Superior temporal gyrus (tissue), 1 donor: Measurements from ENCODE around the gene SLC47A1.

ENCODE experiments used
- DNase-seq: peaks from one replicate; pipeline ENCODE4 v3.0.0-alpha.2; 2016; ENCODE audit errors: extremely low spot score

SLC47A1 gene

DNA sequence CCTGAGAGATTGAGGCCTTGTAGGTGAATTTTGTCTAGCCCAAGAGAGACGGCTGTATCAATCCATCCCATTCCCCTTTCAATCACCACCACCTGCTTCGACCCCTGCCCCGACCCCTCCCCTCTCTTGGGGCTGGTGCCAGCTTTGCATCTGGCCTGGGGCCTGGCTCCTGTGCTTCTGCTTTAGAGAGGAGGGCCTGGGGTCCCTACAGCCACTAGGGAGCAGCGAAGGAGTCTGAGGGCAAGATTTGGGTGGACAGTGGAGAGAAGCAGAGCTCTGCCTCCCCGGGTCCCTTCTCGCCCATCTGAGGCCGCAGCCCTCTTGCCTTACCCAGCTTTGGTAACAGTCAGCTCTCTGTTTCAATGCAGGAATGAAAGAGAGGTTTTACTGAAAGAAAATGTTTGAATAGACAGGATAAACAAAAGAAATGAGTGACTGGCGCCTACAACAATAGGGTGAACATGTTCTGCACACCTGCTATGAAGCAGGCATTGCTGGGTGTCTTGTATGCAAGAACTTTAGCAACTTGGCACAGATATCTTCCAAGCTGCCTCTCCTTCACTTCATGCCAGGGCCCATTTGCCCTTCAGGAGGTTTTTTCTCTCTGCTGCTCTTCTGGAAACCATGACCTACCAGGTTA, 57.4 kb downstream of the SLC47A1 start:
- DNase-seq, result no peak

DNA sequence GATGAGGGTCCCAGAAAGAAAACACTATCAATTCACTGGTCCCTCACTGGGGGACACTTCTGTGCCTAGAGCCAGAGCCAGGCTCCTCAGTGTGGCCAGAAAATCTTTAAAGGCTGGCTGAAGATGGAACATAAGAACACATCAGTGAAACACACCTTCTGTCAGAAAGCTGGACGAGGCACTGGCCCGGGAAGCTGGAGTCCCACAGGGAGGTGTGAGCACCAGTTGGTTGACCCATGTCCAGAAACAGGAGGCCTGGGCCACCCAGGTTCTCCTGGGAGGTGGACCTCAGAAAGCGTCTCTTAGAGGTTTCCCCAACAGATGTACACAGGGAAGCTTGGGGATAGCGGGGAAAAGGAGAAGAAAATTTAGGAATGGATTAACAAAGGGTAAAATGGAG, 58.7 kb downstream of the SLC47A1 start:
- no peak for DNase-seq

DNA sequence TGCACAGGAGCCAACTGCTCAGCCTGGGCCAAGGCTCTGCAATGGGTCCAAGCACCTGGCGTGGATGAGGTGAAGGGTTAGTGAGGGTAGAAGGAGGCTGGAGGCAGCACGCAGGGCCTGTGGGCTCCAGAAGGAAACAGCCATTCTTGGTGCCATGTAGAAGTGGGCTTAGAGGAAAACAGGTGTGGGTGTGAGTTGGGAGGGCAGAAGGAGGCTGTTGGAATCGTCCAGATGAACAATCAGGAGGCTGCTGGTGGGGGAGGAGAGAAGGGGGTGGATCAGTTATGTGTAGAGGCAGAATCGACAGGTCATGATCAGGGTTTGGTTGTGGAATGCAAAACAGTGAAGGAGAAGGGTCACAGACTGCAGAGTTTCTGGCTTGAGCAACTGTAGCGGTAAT, 63.2 kb downstream of the SLC47A1 start:
- DNase-seq, result no peak

DNA sequence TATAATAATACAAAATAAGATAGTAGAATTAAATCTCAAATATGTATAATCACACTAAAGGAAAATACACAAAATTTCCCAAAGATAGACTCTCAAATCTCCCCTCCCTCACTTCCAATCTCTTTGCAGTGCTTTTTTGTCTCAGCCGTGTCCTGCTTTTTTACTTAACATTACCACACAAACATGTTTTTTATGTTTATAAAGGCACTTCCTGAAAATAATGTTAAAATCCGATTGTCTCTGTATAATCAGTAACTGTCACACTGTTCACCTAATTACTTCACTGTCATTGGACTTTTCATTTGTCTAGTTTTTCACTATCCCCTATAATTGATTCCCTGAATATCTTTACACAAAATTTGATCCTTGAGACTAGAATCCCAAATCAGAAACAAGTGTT, 76.7 kb downstream of the SLC47A1 start:
- DNase-seq, result no peak

DNA sequence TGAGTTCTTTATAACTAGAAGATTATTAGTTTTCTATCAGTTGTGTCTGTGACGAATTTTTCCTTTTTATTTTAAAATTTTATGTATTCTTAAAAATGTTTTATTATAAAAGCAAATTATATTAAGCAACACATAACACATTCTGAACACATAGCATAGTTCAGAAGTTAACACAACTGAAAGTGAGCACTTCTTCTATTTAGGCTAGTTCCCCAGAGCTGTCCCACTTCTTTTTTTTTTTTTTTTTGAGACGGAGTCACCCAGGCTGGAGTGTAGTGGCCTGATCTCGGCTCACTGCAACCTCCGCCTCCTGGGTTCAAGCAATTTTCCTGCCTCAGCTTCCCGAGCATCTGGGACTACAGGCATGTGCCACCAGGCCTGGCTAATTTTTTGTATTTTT, 77.2 kb downstream of the SLC47A1 start:
- no peak for DNase-seq

DNA sequence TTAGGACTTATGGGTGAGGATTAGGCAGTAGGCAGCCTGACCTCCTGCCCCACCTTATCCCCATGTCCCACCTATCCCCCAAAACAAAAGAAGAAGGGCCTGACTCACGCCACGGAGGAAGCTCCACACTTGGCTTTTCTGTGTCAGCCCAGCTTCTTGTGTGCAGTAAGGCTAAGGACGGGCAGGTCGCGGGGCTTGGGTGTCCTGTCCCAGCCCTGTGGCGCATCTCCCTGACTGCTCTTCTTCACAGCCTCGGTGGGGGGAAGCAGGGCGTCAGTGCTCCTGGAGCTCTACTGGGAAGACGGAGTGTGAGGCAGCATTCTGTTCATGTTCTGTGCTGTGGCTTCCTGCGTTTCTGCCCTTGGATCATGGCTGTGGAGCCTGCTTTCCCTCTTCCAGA, 80.3 kb downstream of the SLC47A1 start:
- DNase-seq, result no peak

DNA sequence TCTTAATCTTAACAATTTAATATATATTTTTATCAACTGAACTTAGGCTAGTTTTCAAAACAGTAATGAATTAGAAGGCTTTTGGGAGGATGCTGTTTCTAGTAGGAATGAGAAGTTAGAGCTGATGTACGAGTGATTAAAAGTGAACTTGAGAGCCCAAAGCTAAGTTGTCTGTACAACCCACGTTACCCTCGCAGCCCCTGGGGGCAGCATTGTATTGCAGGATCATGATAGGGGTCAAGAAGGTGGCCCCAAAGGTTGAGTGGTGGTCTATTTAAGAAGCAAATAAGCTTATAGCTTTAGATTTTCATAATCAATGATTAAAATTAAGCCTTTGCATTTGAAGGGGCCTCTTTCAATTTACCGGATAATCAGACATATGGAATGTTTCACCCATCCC, 81.2 kb downstream of the SLC47A1 start:
- no peak for DNase-seq

DNA sequence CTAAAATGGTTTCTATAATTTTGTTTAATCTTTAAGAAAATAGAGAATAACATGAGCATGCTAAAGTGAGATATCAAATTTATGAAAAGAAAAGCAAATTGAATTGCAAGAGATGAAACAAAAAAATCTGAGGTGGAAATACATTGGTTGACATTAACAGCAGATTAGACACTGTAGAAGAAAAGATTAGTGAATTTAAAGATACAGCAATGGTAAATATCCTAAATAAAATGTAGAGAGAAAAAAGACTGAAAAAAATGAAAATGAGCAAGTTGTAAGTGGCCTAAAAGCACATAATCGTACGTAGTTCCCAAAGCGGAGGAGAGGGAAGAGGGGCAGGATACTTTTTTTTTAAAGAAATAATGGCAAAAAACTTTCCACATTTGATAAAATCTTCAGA, 84.4 kb downstream of the SLC47A1 start:
- DNase-seq, result no peak

DNA sequence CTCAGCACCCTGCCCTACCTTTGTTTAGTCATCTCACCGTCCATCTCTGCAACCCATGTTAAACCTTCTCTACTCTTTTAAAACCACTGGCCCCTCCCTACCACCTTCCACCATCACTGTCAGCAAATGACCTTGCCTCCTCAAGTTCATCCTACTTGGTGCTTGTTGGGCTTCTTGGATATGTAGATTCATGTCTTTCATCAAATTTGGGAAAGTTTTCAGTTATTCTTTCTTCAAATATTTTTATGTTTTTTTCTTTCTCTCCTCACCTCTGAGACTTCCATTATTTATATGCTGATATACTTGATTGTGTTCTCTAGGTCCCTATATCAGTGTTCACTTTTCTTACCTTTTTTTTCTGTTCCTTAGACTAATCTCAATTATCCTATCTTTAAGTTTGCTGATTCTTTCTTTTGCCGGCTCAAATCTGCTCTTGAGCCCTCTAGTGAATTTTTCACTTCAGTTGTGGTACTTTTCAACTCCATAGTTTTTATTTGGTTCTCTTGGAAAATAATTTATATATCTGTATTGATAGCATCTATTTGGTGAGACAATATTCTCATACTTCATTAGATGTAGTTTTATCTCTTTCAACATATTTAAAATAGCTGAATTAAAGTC, 86.2 kb downstream of the SLC47A1 start:
- no peak for DNase-seq

DNA sequence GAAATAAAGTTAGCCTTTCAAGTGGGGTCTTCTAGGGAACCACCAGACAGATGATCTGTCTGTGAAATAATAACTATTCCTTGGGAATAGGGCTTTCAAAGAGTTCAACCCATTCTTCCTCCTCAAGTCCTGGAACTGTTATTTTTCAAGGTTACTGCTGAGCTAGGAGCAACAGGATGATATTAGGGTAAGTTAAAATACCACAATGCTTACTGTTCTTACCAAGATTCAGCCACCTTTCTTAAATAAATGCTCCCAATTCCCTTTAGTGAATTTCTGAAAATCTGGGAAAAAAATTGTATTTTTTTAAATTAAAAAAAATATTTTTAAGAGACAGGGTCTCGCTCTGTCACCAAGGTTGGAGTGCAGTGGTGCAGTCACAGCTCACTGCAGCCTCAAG, 88.0 kb downstream of the SLC47A1 start:
- no peak for DNase-seq

DNA sequence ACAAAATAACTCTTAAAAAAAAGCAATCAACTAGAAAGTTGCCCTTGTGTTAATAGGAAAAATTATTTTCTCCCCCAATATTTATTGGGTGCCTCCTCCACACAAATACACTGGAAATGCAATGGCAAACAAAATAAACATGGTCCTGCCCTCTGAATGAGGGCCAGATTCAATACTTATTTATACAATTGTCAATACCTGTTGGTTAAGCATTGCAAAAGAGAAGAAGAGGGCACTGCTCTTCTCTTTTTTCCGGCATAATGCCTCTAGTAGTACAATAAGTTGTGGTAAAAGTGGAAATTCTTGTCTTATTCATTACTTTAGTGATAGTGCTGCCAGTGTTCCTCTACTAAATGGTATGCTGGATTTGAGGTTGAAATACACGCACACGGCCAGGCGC, 92.4 kb downstream of the SLC47A1 start:
- DNase-seq, result no peak
